OCI-M1 (cell line): ENCODE data around the gene CFAP410.

ENCODE experiments used
- DNase-seq: peaks from one replicate; lab custom pipeline; 2025; lab: John Stamatoyannopoulos, UW

The CFAP410 gene

DNA sequence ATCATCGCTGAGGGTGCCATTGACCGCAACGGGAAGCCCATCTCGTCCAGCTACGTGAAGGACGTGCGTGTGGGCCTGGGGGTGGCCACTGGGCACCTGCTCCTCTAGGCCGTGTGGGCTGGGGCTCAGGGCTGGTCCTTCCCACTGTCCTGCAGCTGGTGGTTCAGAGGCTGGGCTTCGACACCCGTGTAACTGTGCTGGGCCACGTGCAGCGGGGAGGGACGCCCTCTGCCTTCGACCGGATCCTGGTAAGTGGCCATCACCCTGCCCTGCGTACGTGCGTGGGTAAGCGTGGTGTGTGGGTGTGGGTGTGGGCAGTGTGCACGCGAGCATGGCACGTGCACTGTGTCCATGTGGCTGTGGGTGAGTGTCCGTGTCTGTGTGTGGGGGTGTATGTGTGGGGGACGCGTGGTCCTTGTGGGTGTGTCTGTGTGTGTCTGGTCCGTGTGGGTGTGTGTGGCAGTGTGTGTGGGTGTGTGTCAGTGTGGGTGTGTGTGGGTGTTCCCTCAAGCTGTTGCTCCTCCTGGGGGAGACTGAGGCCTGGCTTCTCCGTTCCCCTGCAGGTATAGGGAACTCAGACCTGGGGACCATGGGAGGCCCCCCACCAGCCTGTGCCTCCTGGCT lies 22.8 kb downstream of the CFAP410 start:
- DNase-seq, result no peak

DNA sequence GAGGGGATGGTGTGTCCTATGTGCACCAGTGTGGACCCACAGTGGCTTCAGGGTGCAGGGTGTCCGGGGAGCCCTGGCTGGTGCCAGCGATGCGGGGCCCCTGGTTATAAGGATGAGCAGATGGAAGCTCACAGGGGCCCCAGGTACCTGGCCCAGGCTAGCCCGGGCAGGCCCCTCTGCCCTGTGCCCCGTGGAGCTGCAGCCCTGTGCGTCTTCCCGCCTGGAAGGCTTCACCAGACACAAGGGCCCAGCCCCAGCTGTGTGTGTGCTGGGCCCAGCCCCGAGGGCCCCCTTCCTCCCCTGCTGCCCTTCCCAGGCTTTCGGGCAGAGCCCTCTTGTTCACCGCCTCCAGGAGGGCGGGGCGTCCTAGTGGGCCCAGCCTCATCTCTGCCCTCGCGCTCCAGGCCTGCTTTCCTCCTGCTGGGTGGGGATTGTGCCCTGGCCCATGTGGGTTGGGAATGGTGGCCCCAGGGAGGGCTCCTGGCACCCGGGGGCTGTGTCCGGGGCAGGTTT lies 23.4 kb downstream of the CFAP410 start:
- DNase-seq, result no peak

DNA sequence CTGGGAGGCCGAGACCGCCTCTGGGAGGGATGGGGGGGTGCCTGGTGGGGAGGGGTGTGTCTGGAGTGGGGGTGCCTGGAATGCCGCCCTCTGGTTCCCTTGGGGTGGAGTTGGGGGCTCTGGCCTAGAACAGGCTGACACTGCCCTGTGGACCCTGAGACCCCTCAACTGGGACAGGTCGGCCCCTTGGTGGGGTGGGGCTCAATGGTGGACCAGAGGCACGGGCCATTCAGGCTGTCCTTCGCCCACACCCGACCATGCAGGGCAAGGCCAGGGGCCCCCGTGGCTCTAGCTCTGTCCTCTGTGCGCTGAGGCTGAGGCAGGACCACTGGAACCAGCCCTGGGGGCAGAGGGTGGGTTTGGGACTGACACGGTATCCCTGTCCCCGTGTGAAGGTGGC lies 24.6 kb downstream of the CFAP410 start:
- DNase-seq, result no peak

GRCh38 chr21:44314128-44314527 lies 25.1 kb downstream of the CFAP410 start:
- no peak for DNase-seq

GRCh38 chr21:44313451-44313850 lies 25.7 kb downstream of the CFAP410 start:
- DNase-seq, result no peak

DNA sequence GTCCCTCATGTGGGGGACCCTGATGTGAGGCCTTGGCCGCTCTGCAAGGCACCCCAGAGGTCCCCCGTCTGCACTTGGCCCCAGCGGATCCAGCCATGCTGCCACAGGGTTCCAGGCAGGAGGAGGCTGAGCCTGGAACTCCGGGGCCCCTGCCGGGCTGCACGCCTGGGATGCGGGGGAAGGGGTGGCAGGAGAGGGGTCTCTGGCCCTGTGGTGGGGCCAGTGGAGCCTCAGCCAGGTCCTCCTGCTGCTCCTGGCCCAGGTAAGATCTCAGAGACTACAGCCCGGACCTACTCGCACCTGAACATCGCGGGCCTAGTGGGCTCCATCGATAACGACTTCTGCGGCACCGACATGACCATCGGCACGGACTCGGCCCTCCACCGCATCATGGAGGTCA lies 26.5 kb downstream of the CFAP410 start:
- no peak for DNase-seq

DNA sequence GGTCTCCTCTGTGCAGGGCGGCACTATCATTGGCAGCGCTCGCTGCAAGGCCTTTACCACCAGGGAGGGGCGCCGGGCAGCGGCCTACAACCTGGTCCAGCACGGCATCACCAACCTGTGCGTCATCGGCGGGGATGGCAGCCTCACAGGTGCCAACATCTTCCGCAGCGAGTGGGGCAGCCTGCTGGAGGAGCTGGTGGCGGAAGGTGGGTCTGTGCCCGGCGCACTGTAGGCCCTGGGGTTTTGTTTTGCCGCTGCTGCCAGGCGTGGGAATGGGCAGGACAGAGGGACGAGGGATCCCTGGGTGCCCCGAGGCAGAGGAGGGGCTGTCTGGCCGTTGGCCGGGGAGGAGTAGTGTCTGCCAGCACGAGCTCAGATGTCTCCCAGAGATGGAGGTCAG lies 27.1 kb downstream of the CFAP410 start:
- no peak for DNase-seq

GRCh38 chr21:44310628-44311507 lies 28.3 kb downstream of the CFAP410 start:
- no peak for DNase-seq

DNA sequence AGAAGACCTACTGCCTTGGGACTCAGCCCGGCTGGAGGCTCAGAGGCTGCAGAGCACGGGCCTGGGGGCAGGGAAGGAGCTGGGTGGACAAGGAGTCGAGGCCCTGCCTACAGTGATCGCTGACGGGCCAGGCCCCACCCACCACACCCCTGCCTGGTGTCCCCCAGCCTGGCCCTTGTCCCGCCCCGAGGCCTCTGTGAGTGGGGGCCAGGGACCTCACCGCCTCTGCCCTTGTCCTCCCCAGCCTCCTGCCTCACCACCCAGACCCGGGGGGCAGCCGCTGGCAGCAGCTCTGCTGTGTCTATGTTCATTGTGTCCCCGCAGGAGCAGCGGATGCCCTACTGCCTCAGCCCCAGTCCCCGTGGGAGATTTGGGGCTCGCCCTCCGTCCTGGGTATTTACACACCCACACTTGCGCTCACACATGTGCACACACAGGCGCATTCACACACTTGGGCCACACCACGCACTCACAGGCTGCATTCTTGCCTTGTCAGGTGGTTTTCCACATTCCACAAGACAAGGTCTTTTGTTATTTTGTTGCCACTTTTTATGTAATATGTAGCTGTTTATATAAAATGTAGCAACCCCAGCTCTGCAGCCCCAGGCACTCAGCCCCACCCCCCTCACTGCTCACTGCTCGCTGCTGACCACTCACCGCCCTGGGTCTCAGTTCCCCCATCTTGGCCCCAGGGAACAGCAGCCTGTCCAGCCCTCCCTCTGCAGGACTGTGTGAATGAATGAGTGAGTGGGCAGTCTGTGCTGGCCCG lies 32.1 kb downstream of the CFAP410 start:
- no peak for DNase-seq

- DNase-seq, result no peak
Observed at GRCh38 chr21:44305691-44306090, 33.5 kb downstream of the CFAP410 start.

- peak; percentile 52 for DNase-seq
Observed at GRCh38 chr21:44304877-44305293, 34.3 kb downstream of the CFAP410 start.

- DNase-seq, result no peak
Observed at GRCh38 chr21:44304011-44304616, 35.1 kb downstream of the CFAP410 start.

DNA sequence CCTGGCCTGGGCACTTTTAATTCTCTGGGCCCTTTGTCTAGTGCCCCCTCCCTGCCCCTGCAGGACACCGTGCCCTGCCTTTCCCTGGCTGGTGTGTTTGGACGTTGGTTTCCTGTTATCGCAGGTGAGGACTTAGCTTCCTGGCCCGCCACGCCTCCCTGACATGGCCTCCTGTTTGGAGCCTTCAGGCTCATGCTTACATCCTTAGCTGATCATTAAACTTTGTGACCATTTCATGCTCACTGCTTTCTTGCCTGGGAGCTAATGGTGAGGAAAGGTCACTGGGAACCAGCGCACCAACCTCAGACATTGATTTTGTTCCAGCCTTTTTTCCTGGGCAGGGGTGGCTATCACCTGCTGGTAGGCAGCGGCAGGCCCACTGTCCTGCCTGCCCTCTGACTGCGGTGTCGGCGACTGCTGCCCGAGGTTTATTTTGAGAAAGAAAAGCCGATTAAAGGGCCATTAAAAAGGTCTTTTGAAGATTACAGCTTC lies 35.7 kb downstream of the CFAP410 start:
- no peak for DNase-seq

DNA sequence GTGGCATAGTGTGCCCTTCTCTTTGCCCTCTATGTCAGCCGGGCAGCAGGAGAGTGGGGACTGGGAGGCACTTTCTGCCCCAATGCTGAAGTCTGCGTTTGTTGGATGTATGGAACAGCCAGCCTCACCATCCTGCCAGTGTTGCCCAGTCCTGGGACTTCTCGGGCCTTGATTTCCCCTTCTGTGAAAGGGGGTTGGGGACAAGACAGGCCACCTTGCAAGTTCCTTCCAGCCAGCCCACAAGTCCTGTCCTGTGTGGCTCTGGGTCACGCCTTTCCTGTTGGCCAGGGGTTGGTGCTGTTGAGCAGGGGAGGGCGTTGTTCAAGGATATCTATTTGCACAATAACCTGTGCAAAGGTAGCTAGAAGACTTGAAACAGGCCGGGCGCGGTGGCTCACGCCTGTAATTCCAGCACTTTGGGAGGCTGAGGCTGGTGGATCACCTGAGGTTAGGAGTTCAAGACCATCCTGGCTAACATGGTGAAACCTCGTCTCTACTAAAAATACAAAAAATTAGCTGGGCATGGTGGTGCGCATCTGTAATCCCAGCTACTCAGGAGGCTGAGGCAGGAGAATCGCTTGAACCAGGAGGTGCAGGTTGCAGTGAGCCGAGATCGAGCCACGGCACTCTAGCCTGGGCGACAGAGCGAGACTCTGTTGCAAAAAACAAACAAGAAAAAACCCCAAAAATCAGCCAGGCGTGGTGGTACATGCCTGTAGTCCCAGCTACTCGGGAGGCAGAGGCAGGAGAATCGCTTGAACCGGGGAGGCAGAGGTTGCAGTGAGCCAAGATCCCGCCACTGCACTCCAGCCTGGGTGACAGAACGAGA lies 36.4 kb downstream of the CFAP410 start:
- peak; percentile 32 for DNase-seq

- DNase-seq, result no peak
Observed at GRCh38 chr21:44301961-44302406, 37.2 kb downstream of the CFAP410 start.

GRCh38 chr21:44301141-44301540 lies 38.0 kb downstream of the CFAP410 start:
- no peak for DNase-seq

GRCh38 chr21:44300262-44300959 lies 38.8 kb downstream of the CFAP410 start:
- peak; percentile 75 for DNase-seq

DNA sequence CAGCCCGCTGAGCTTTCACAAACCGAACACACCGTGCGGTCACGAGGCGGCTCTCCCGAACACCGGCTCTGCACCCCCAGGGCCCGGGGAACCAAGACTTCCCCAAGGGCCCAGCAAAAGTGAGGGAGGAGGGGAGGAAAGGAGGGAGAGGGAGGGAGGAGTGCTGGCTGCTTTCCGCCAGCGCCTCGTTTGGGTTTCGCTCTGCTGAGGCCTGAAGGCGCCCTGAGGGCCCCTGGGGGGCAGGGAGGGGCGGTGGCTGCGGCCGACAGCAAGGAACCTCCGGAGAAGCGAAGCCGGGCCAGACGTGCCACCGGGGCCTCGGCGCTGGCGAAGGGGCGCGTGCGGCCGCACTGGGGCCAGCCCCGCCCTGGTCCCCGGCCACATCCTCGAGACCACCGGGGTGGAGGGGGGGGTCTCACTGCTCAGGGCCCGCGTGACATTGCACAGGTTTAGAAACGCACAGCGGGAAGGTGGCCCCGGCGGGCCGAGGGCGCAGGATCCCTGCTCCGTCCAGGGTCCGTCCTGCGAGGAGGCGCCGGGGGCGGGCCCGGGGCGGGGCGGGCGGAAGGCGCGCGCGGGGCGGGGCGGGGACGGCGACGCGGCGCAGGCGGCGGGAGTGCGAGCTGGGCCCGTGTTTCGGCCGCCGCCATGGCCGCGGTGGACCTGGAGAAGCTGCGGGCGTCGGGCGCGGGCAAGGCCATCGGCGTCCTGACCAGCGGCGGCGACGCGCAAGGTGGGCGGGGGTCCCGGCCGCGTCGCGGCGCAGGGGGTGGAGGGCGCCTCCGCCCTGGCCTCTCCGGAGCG lies 39.5 kb downstream of the CFAP410 start, which contains the start of gene PFKL:
TSS of gene PFKL (plus strand) at position 596 of the 804 bp plus-strand sequence. CDS start at position 649, 53 bp downstream.
- DNase-seq, result peak; percentile 86

DNA sequence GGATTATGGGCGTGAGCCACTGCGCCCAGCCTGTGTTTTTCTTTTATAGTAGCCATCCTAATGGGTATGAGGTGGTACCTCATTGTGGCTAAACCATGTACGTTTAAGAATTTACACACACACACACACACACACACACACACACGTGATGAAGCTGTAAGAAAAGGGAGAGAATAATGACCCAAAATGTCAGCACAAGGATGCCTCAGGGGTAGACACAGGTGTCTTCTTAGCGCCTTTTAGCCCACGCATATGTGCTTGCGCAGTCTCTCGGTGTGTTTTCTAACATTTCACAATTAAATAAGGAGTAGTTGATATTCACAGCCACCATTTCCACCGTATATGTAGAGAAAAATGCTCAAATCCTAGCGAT lies 40.1 kb downstream of the CFAP410 start:
- peak; percentile 65 for DNase-seq
